Keratinocyte (primary cell): ENCODE results near the gene KLK3. TPM values are rescaled to one million over a fixed set of nuclear protein-coding genes. Genes with fewer than 3 reads are reported as not detected.

Experiments
- DNase-seq: peaks from one replicate; pipeline ENCODE4 v3.0.0-alpha.2; 2011; ENCODE audit warnings: low read depth, missing footprints, low spot score
- FAIRE-seq: peaks from 2 replicates; lab custom pipeline; 2011; peaks lifted over from hg19 to GRCh38; lab: Jason Lieb, UNC
- H2AFZ ChIP-seq: 2 replicates; pipeline ENCODE4 v1.6.0; 2012; ENCODE audit warnings: low read length, control low read depth, inconsistent platforms; ENCODE audit not compliant: control insufficient read depth
- H3K27ac ChIP-seq: 2 replicates; pipeline ENCODE4 v1.5.1; 2011; ENCODE audit warnings: low read length; ENCODE audit not compliant: control insufficient read depth, insufficient read depth
- H3K27me3 ChIP-seq: 3 replicates; pipeline ENCODE4 v1.6.0; 2011; ENCODE audit warnings: low read length; ENCODE audit not compliant: control insufficient read depth, insufficient read depth; ENCODE audit errors: extremely low read depth
- H3K36me3 ChIP-seq, 2 experiments: 2 replicates in 1 of 2; 3 replicates in 1 of 2; pipeline ENCODE4 v1.5.1; 2011; ENCODE audit warnings: low read length in 2 of 2, mild to moderate bottlenecking in 1 of 2; ENCODE audit not compliant: control insufficient read depth in 2 of 2, insufficient read depth in 2 of 2; ENCODE audit errors: extremely low read depth in 1 of 2
- H3K4me1 ChIP-seq: 3 replicates; pipeline ENCODE4 v1.5.1; 2011; ENCODE audit warnings: low read length; ENCODE audit not compliant: control insufficient read depth, insufficient read depth; ENCODE audit errors: extremely low read depth
- H3K4me2 ChIP-seq: 3 replicates; pipeline ENCODE4 v1.6.0; 2011; ENCODE audit warnings: low read depth, low read length; ENCODE audit not compliant: control insufficient read depth, insufficient read depth; ENCODE audit errors: extremely low read depth
- H3K4me3 ChIP-seq, 3 experiments: fragments of 200-600 bp in 1 of 3; sonication (generic) in 1 of 3; 2 replicates in 2 of 3; 3 replicates in 1 of 3; pipeline ENCODE4 v1.5.1; 2011 to 2016; ENCODE audit warnings: low read length in 3 of 3, mild to moderate bottlenecking in 3 of 3, control low read depth in 2 of 3, inconsistent platforms in 1 of 3, low read depth in 1 of 3, mixed read lengths in 1 of 3, mixed run types in 1 of 3, moderate library complexity in 1 of 3; ENCODE audit not compliant: control insufficient read depth in 2 of 3, insufficient read depth in 2 of 3; ENCODE audit errors: extremely low read depth in 1 of 3
- H3K79me2 ChIP-seq: 2 replicates; pipeline ENCODE4 v1.6.0; 2012; ENCODE audit warnings: low read length; ENCODE audit not compliant: control insufficient read depth, insufficient read depth
- H3K9ac ChIP-seq: 3 replicates; pipeline ENCODE4 v1.6.0; 2011; ENCODE audit warnings: low read length; ENCODE audit not compliant: control insufficient read depth, insufficient read depth; ENCODE audit errors: extremely low read depth
- H3K9me1 ChIP-seq: 3 replicates; pipeline ENCODE4 v1.6.0; 2011; ENCODE audit warnings: low read length; ENCODE audit not compliant: control insufficient read depth, insufficient read depth; ENCODE audit errors: extremely low read depth
- H3K9me3 ChIP-seq: 2 replicates; pipeline ENCODE4 v1.5.1; 2012; ENCODE audit warnings: low read depth, low read length; ENCODE audit not compliant: control insufficient read depth
- H4K20me1 ChIP-seq: 3 replicates; pipeline ENCODE4 v1.6.0; 2011; ENCODE audit warnings: low read length; ENCODE audit not compliant: control insufficient read depth, insufficient read depth; ENCODE audit errors: extremely low read depth
- CTCF ChIP-seq, 3 experiments: IDR thresholded peaks in 1 of 3; conservative IDR thresholded peaks in 1 of 3; optimal IDR thresholded peaks in 1 of 3; 2 replicates in 2 of 3; 3 replicates in 1 of 3; pipeline versions ENCODE3 to v1.5.1; 2011; ENCODE audit warnings: low read length in 3 of 3, mild to moderate bottlenecking in 3 of 3, moderate library complexity in 2 of 3, control low read depth in 1 of 3, inconsistent platforms in 1 of 3; ENCODE audit not compliant: insufficient read depth in 2 of 3; ENCODE audit errors: extremely low read depth in 1 of 3
- EZH2 ChIP-seq: IDR thresholded peaks from one replicate; pipeline ENCODE4 v1.6.1; 2012; ENCODE audit warnings: inconsistent platforms, mild to moderate bottlenecking, low read length, moderate library complexity
- dilution Hi-C: fragments of 300-500 bp; cut with MboI; formaldehyde crosslinking; loops from one replicate; pipeline ENCODE4 v1.7.0; 2020; ENCODE audit warnings: low sequenced_read_pairs; ENCODE audit not compliant: extremely low pct_ligation_motif_present
- polyA plus RNA-seq, 5 experiments: library from polyadenylated mRNA; depleted of rRNA in 3 of 5; stranded (reverse) in 3 of 5; stranded (forward) in 1 of 5; unstranded in 1 of 5; fragments of >200 nt; gene quantifications; 1 replicate in 1 of 5; 2 replicates in 3 of 5; 3 replicates in 1 of 5; pipeline versions ENCODE4 v1.2.1 to v1.2.3, GENCODE V29; 2011 to 2012; ENCODE audit warnings: missing spikeins in 2 of 5, low read depth in 1 of 5, low replicate concordance in 1 of 5

The KLK3 gene
- polyA plus RNA-seq, 1 donor (not counting 4 experiments of a cell fraction or from before 2014, with no cell fraction given), result not detected

DNA sequence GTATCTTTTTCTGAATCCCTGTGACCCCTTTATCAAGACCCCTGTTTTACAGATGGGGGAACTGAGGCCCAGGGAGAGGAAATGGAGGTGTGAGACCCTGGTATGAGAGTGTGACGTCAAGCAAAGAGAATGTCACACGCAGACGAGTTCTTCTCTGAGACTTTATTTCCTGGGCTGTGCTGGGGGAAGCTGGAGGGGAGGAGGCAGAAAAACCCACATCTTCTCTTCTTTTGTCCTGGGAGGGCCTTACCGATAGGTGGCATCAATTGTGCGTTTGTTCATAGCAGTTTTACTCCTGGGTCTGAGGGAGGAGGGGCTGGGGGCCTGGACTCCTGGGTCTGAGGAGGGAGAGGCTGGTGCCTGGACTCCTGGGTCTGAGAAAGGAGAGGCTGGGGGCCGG, 16.5 kb upstream of the KLK3 start:
- Histone ChIP-seq H2AFZ (no peak overlapping the region), H3K4me3 (no peak overlapping the region), H3K9ac (no peak overlapping the region), H3K79me2 (no peaks in the 10 kb centered on the region), H3K27me3 (peaks cover 8% of the 10 kb centered on the region), H3K9me1 (no peaks in the 10 kb centered on the region), H3K4me1 (peaks cover 20% of the 10 kb centered on the region), H3K9me3 (no peaks in the 10 kb centered on the region), H4K20me1 (no peaks in the 10 kb centered on the region), H3K27ac (no peak overlapping the region), H3K36me3 (no peaks in the 10 kb centered on the region), H3K4me2 (no peak overlapping the region)
- dilution Hi-C loops, result no loop called here
- DNase-seq (no peak), FAIRE-seq (no peak)
- TF ChIP-seq EZH2 (no peak), CTCF (optimal IDR thresholded peaks at IDR 0.05 in 1 of 3, IDR thresholded peaks at IDR 0.05 in 1 of 3, conservative IDR thresholded peaks at IDR 0.05 in 1 of 3; ENCODE audit: extremely low read depth in 1 of 3, insufficient read depth in 2 of 3, low read length in 3 of 3) (peak in 1 of 3 experiments; percentile 23)

DNA sequence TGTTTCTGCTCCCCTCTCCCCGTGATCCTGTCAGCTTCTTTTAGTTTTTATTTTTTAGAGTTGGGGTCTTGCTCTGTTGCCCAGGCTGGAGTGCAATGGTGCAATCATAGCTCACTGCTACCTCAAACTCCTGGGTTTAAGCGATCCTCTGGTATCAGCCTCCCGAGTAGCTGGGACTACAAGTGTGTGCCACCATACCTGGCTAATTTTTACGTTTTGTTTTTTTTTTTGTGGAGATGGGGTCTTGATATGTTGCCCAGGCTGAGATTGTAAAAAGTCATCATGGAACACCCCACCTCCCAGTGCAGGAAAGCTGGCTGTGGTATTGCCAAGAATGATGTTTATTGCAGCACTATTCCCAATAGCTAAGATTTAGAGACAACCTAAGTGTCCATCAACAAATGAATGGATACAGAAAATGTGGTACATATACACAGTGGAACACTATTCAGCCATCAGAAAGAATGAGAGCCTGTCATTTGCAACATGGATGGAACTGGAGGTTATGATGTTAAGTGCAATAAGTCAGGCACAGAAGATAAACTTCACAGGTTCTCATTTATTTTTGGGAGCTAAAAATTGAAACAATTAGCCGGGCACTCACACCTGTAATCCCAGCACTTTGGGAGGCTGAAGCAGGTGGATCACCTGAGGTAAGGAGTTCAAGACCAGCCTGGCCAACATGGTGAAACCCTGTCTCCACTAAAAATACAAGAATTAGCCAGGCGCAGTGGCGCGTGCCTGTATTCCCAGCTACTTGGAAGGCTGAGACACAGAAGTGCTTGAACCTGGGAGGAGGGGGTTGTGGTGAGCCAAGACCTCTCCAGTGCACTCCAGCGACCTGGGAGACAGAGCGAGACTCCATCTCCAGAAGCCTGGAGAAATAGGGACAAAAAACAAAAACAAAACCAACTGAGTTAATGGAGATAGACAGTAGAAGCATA, 14.7 kb upstream of the KLK3 start:
- Histone ChIP-seq H4K20me1 (no peaks in the 10 kb centered on the region), H3K27me3 (peaks cover 17% of the 10 kb centered on the region), H3K27ac (no peak overlapping the region), H3K9me1 (no peaks in the 10 kb centered on the region), H3K36me3 (no peaks in the 10 kb centered on the region), H3K4me3 (no peak overlapping the region), H2AFZ (no peak overlapping the region), H3K79me2 (no peaks in the 10 kb centered on the region), H3K9ac (no peak overlapping the region), H3K4me2 (no peak overlapping the region), H3K4me1 (peaks cover 18% of the 10 kb centered on the region), H3K9me3 (no peaks in the 10 kb centered on the region)
- DNase-seq, result no peak
- no peak for TF ChIP-seq EZH2
- no peak for TF ChIP-seq CTCF (optimal IDR thresholded peaks at IDR 0.05 in 1 of 3, IDR thresholded peaks at IDR 0.05 in 1 of 3, conservative IDR thresholded peaks at IDR 0.05 in 1 of 3; ENCODE audit: extremely low read depth in 1 of 3, insufficient read depth in 2 of 3, low read length in 3 of 3)
- FAIRE-seq, result no peak
- dilution Hi-C loops, result no loop called here
